K562 (cell line): ENCODE data around the gene MBD3.

Experiments used
- CTCF ChIP-seq, 3 experiments: IDR thresholded peaks in 2 of 3; conservative IDR thresholded peaks in 1 of 3; 2 replicates each; pipeline ENCODE4 v1.5.1; 2011 to 2012; ENCODE audit warnings: low read length in 3 of 3, mild to moderate bottlenecking in 3 of 3, control low read depth in 2 of 3, improper control_type of control experiment in 1 of 3, inconsistent platforms in 1 of 3, low read depth in 1 of 3, mixed read lengths in 1 of 3, moderate library complexity in 1 of 3; ENCODE audit not compliant: insufficient read depth in 2 of 3
- GABPA ChIP-seq: fragments of 200-800 bp; sonication (Bioruptor generic); conservative IDR thresholded peaks from 2 replicates; pipeline ENCODE4 v1.6.1; 2016; ENCODE audit warnings: low read depth, missing genetic modification characterization, missing compliant biosample characterization
- KDM1A ChIP-seq, 2 experiments: fragments of 450-650 bp; IDR thresholded peaks; 2 replicates each; pipeline ENCODE4 v1.6.1; 2016; ENCODE audit warnings: mild to moderate bottlenecking in 2 of 2
- SPI1 ChIP-seq: IDR thresholded peaks from 2 replicates; pipeline ENCODE4 v1.6.1; 2011; ENCODE audit warnings: low read depth, low read length, control low read depth, borderline replicate concordance
- ZKSCAN1 ChIP-seq: fragments of 150-350 bp; IDR thresholded peaks from 2 replicates; pipeline ENCODE4 v1.6.1; 2016; ENCODE audit warnings: low read depth, low read length

GRCh38 chr19:1567116-1567847, 25.4 kb downstream of the MBD3 start:
- TF ChIP-seq GABPA = no peak
- TF ChIP-seq KDM1A (IDR thresholded peaks at IDR 0.05) = no peak
- TF ChIP-seq ZKSCAN1 = no peak
- TF ChIP-seq CTCF (IDR thresholded peaks at IDR 0.05 in 2 of 3, conservative IDR thresholded peaks at IDR 0.05 in 1 of 3; ENCODE audit: insufficient read depth in 2 of 3, low read depth in 1 of 3, low read length in 3 of 3) = no peak
- TF ChIP-seq SPI1 = no peak
